WTC11 (cell line): ENCODE results near the gene FHL5.

Source experiments
- ATF3 ChIP-seq: sonication (generic); formaldehyde crosslinking; conservative IDR thresholded peaks from 2 replicates; pipeline ENCODE4 v1.8.1; 2022; ENCODE audit warnings: mild to moderate bottlenecking, missing genetic modification reagents
- EMX1 ChIP-seq: fragments of 250-450 bp; sonication (Bioruptor Pico); IDR thresholded peaks from 2 replicates; pipeline ENCODE4 v1.8.0; 2021; ENCODE audit warnings: mild to moderate bottlenecking
- FOXK1 ChIP-seq: sonication (generic); formaldehyde crosslinking; IDR thresholded peaks from 2 replicates; pipeline ENCODE4 v1.8.0; 2022; ENCODE audit warnings: mild to moderate bottlenecking, moderate library complexity, missing genetic modification reagents
- JAZF1 ChIP-seq: fragments of 250-450 bp; sonication (Bioruptor Pico); IDR thresholded peaks from 2 replicates; pipeline ENCODE4 v1.9.0; 2021; ENCODE audit warnings: moderate library complexity, mild to moderate bottlenecking, inconsistent platforms
- JUN ChIP-seq: sonication (generic); formaldehyde crosslinking; IDR thresholded peaks from 2 replicates; pipeline ENCODE4 v1.8.0; 2023; ENCODE audit warnings: mild to moderate bottlenecking, missing genetic modification reagents
- MAX ChIP-seq: sonication (generic); formaldehyde crosslinking; IDR thresholded peaks from 2 replicates; pipeline ENCODE4 v1.8.0; 2022; ENCODE audit warnings: mild to moderate bottlenecking, missing genetic modification reagents
- NFYB ChIP-seq: sonication (generic); formaldehyde crosslinking; conservative IDR thresholded peaks from 2 replicates; pipeline ENCODE4 v1.8.0; 2022; ENCODE audit warnings: low read depth, missing genetic modification reagents
- ZNF263 ChIP-seq: sonication (generic); formaldehyde crosslinking; IDR thresholded peaks from 2 replicates; pipeline ENCODE4 v1.8.1; 2022; ENCODE audit warnings: low read depth, mild to moderate bottlenecking, moderate library complexity, missing genetic modification reagents
- ZNF532 ChIP-seq: fragments of 250-450 bp; sonication (Bioruptor Pico); IDR thresholded peaks from 2 replicates; pipeline ENCODE4 v1.9.0; 2021; ENCODE audit warnings: mild to moderate bottlenecking, borderline replicate concordance
- TF ChIP-seq, protein P1 (sequence below): sonication (generic); formaldehyde crosslinking; IDR thresholded peaks from 2 replicates; pipeline ENCODE4 v1.8.1; 2022; ENCODE audit warnings: low read depth, mild to moderate bottlenecking, moderate library complexity, missing genetic modification reagents, borderline replicate concordance
- TF ChIP-seq, protein P2 (sequence below): fragments of 200-600 bp; IDR thresholded peaks from 2 replicates; pipeline ENCODE4 v1.8.0; 2022; ENCODE audit warnings: antibody characterized with exemption
- TF ChIP-seq, protein P3 (sequence below): fragments of 250-450 bp; sonication (Bioruptor Pico); IDR thresholded peaks from 2 replicates; pipeline ENCODE4 v2.1.2; 2022; ENCODE audit warnings: mild to moderate bottlenecking, moderate library complexity
- TF ChIP-seq, protein P4 (sequence below): sonication (generic); formaldehyde crosslinking; IDR thresholded peaks from 2 replicates; pipeline ENCODE4 v1.8.1; 2023; ENCODE audit warnings: mild to moderate bottlenecking, missing genetic modification reagents, moderate library complexity

DNA sequence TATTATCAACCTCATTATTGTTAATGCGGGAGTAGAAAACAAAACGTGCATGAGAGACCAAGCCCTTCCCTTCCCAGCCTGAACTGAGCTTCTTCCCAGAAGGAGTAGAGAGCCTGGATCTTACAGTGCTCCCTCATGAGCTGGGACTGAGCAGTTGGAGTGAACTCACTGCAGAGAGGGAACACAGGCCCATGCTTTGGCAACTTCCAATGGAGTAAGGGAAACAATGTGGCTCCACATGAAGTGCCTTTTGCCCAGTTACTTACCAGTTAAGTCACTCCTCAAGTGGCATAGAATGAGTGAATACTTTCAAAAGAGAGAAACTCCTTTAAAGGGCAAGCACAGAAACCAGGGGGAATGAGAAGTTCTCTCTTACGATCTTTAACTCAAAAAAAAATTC lies 12.4 kb downstream of the FHL5 start:
- TF ChIP-seq ATF3 (no peak), JUN (CRISPR knock-in tag) (no peak), MAX (CRISPR knock-in tag) (no peak), NFYB (CRISPR knock-in tag) (no peak), JAZF1 (CRISPR knock-in tag) (no peak), ZNF532 (no peak), ZNF263 (no peak), FOXK1 (no peak), EMX1 (CRISPR knock-in tag) (no peak)
- TF ChIP-seq, protein P1, sequence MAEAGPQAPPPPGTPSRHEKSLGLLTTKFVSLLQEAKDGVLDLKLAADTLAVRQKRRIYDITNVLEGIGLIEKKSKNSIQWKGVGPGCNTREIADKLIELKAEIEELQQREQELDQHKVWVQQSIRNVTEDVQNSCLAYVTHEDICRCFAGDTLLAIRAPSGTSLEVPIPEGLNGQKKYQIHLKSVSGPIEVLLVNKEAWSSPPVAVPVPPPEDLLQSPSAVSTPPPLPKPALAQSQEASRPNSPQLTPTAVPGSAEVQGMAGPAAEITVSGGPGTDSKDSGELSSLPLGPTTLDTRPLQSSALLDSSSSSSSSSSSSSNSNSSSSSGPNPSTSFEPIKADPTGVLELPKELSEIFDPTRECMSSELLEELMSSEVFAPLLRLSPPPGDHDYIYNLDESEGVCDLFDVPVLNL (CRISPR knock-in tag) = no peak
- TF ChIP-seq, protein P2, sequence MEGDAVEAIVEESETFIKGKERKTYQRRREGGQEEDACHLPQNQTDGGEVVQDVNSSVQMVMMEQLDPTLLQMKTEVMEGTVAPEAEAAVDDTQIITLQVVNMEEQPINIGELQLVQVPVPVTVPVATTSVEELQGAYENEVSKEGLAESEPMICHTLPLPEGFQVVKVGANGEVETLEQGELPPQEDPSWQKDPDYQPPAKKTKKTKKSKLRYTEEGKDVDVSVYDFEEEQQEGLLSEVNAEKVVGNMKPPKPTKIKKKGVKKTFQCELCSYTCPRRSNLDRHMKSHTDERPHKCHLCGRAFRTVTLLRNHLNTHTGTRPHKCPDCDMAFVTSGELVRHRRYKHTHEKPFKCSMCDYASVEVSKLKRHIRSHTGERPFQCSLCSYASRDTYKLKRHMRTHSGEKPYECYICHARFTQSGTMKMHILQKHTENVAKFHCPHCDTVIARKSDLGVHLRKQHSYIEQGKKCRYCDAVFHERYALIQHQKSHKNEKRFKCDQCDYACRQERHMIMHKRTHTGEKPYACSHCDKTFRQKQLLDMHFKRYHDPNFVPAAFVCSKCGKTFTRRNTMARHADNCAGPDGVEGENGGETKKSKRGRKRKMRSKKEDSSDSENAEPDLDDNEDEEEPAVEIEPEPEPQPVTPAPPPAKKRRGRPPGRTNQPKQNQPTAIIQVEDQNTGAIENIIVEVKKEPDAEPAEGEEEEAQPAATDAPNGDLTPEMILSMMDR = no peak
- TF ChIP-seq, protein P3, sequence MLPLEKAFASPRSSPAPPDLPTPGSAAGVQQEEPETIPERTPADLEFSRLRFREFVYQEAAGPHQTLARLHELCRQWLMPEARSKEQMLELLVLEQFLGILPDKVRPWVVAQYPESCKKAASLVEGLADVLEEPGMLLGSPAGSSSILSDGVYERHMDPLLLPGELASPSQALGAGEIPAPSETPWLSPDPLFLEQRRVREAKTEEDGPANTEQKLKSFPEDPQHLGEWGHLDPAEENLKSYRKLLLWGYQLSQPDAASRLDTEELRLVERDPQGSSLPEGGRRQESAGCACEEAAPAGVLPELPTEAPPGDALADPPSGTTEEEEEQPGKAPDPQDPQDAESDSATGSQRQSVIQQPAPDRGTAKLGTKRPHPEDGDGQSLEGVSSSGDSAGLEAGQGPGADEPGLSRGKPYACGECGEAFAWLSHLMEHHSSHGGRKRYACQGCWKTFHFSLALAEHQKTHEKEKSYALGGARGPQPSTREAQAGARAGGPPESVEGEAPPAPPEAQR (CRISPR knock-in tag) = no peak
- TF ChIP-seq, protein P4, sequence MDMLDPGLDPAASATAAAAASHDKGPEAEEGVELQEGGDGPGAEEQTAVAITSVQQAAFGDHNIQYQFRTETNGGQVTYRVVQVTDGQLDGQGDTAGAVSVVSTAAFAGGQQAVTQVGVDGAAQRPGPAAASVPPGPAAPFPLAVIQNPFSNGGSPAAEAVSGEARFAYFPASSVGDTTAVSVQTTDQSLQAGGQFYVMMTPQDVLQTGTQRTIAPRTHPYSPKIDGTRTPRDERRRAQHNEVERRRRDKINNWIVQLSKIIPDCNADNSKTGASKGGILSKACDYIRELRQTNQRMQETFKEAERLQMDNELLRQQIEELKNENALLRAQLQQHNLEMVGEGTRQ = no peak
